RCC 7860 (cell line): ENCODE data around the gene KLHDC10.
"Not testable (repeated sequence)": the region's sequence is repeated elsewhere in the genome, so short reads cannot be mapped to it uniquely, and the experiment has no call there.

Experiments used
- DNase-seq: peaks from one replicate; pipeline ENCODE4 v3.0.0-alpha.2; 2015; ENCODE audit warnings: low spot score
- FAIRE-seq: peaks from 2 replicates; lab custom pipeline; 2012; peaks lifted over from hg19 to GRCh38; lab: Jason Lieb, UNC

Gene KLHDC10

DNA sequence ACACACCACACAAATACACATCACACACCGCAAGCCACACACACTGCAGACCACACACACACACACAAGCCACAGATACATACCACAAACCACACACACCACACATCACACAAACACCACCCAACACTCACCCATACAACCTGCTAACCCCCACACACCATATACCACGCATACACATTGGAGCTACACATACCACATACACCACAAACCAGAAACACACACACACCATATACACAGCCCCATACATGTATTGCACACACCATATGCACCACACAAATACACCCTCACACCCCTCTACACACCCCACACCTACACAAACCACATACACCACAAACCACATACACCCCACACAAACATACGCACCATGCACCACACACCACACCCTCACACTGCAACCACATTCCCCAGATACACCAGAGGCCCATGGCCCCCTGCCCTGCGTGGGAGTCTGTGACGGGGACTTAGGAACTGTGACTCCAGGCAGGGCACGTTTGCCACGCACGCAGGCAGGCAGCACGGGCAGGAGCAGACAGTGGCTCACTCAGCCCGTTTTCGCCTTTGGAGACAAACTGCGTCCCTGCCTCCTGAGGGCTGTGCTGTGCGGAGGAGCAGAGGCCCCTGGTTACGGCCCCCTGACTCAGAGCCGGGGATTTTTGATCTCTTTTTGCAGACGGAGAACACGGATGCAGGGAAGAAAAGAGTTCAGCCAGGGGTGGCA, 82.3 kb downstream of the KLHDC10 start:
- no peak for DNase-seq
- no peak for FAIRE-seq

DNA sequence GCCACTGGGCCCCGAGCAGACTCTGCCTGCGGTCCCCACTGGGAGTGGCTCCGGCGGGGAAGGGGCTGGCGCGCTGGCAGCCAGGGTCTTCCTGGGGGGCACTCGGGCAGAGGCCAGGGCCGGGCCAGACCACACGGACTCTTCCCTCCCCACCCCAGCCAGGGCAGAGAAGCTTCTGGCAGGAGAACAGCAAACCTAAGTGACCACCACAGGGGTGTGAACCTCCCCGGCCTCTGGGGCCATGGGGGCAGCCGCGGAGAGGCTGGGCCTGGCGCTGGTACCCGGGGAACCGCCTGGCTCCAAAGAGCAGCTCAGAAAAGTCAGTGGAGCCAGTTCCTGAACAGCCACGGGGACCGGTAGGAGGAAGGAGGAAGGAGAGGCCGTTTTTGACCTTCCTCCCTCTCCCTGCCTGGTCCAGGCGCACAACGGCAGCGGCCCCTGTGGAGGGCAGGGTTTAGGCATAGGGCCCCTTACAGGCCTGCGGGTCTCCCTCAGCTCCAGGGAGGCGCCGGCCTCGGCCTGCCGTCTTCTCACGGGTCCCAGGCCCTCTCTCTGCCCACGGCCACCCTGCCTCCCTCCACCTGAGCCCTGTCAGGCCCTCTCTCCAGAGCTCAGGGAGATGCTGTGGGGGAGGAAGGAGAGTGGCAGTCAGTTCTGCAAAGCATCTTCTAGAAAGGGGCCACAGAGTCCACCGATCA, 83.0 kb downstream of the KLHDC10 start:
- no peak for DNase-seq
- FAIRE-seq, result no peak

DNA sequence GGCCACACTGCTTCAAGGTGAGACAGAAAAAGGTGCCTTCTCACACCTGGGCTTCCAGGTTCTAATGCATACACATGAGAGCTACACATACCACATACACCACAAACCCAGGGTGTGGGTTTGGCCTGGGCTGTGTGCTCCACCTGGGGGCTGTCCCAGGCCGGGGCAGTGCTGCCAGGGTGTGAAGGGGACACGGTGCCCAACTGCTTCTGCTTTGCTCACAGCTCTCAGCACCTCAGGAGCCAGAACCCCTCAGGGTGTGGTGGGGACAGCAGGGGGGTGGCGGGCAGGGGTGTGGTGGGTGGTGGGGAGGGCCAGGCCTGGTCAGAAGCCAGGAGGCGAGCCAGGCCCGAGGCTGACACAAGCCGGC, 83.8 kb downstream of the KLHDC10 start:
- FAIRE-seq, result no peak

DNA sequence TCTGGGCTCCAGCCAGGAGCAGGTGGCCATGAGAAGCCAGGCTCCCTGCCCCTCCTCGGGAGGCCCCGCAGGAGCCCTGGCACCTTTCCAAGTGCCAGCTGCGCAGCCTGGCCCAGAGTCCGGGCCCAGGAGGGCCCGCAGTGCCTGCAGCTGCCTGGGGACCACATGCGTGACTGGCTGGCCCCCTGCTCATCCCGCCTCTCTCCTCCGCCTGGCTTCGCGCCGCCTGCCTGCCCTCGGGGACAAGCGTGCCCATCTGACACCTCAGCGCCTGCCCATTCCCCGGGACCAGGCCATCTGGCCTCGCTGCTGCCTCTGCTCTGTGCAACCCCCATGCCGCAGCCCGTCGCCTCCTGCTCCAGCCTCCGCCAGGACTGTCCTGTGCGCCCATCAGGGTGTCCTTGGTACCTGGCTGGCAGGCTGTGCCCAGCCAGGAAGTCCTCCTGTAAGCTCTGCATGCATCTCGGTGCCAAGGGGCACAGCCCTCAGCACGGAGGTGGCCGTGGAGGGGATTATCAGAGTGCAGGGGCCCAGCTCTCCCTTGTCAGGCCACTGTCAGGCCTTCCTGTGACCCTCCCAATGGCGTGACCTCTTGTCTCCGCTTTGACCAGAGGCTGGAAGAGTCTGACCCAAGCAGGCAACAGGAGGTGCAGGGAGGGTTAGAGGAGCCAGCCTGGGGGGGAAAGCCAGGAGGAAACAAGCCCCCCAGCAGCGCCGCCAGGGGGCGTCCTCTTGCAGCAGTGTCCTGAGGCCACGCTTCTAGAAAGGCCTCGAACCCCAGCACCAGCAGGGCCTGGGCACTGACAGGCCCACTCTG, 84.4 kb downstream of the KLHDC10 start:
- DNase-seq, result no peak

More for the DNA sequence above, 83.8 kb downstream of the KLHDC10 start:
- DNase-seq, result no peak

DNA sequence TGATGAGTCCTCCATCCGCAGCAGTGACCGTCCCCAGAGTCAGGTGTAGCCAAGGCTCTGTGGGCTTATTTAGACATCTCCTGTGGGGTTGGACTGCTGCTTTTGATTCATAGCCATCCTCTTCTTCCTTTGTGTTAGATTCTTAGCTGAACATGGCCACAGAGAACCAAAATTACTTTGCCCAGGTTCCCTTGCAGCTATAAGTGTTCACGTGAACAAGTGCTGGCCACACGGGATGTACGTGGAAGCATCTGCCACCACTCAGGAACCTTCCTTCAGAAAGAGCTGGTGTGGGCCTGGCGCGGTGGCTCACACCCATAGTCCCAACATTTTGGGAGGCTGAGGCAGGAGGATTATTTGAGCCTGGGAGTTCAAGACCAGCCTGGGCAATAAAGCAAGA, 85.8 kb downstream of the KLHDC10 start:
- FAIRE-seq, result no peak
- DNase-seq, result no peak

More for the DNA sequence above, 84.4 kb downstream of the KLHDC10 start:
- FAIRE-seq, result no peak

DNA sequence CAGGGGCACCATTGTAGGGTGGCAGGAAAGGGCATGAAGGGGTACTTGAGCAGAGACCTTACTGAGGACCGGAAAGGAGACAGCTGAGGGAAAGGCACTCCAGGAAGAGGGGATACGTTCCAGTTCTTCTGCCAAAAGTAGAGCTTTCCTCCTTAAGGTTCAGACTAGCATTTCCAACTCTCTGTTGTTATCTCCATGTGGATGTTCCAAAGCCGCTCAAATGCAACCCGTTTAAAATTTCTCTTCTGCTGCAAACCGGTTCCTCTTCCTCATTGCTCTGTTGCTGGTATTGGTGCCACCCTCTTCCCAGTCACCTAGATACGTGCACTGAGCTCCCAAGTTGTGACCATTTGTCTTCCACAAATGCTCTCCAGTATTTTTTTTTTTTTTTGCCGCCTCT, 87.4 kb downstream of the KLHDC10 start:
- FAIRE-seq (no peak), DNase-seq (no peak)

DNA sequence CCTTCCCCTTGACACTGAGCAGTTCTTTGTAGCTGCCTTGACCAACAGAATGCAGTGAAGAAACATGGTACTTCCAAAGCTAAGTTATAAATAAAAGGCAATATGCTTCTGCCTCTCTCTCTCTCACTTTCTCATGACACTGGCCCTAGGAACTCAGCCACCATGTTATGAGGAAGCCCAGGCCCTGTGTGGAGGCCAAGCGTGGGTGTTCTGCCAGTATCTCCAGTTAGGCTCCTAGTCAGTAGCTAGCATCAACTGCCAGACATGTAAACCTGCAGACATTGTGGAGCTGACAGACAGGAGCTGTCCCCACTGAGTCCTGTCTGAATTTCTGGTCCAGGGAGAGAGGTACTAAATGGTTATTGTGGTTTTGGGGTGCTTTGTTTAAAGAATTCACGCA, 89.7 kb downstream of the KLHDC10 start:
- FAIRE-seq, result no peak
- no peak for DNase-seq

DNA sequence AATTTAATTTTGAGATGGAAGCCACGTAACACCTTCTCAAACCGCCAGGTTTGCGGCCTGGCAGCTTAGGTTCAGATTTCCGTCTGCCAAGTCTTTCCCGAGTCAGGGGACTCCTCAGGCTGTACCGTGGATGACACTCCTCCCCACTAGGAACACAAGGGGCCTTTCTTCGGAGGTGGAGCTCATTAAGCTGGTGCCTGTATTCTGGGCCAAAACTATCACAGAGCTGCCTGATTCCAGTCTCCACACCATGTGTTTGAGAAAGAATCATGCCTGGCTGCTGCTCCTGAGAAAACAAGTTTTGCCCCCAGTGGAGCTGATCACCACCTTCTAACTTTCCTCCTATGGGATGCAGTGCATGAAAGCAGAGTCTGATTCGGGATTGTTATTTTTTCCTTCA, 90.1 kb downstream of the KLHDC10 start:
- FAIRE-seq (no peak), DNase-seq (no peak)

DNA sequence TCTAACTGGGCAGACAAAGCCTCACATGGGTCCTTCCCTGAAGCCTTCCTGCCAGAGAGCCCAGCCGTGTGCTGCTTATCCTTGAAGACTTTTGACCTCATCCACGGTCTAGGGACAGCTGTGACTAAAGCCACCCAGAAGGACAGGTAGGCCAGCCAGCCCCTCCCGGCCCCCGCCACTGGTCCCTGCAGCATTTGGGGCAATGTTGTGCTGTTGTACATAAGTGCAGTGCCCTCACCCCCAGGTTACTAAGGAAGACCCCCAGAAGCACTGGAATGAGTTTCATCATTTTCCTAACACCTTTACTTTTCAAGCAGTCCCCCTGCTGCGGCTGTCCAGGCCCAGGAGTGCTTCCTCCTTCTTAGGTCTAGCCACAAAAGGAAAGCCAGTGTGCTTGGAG, 91.9 kb downstream of the KLHDC10 start:
- FAIRE-seq, result no peak
- DNase-seq, result no peak

DNA sequence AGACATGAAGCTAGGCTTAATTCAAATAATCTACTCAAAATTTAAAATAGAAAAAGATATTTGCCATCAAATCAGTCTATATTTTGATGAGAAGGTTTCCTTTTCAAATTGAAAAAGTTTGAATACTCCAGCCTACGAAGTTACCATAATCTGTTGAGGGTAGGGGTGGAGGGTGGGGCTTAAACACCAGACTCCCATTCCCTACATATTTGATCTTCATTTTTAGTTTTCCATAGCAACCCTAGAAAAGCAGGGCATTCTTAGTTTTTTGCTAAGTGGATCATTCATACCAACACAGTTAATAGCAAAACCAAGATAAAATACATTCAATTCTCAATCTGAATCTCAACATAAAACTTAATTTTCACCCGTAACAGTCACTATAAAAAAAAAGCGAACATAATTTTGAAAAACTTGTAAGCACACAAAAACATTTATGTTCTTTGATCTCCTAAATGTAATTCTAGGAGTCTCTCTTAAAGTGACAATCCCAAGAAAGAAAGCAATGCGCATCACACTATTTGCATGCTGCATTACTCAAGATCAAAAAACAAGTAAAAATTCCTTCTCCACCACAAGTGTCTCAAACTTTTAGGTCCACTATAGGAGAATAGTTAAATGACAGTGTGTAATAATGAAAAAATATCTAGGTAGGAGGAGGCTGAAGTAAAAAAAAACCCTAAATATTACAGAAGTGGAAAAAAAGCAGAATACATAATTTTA, 104.1 kb downstream of the KLHDC10 start:
- DNase-seq (no peak), FAIRE-seq (no peak)

DNA sequence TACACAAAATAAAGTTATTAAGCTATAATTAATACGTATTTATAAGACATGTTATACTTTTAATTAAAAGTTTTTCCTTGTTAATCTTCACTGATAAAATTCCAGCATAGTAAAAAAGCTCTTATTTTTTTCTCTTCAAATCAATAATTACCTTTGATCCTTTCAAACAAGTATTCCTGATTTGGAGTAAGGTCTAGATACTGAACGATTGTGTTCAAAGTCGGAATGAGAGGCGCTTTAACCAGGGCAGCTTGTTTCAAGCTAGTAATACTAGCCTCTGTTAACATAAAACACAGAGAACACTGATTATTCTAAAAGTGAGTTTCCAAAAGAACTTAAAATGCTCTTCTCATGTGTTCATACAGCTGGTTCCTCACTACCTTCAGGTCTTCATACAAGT, 107.9 kb downstream of the KLHDC10 start:
- no peak for FAIRE-seq
- no peak for DNase-seq

DNA sequence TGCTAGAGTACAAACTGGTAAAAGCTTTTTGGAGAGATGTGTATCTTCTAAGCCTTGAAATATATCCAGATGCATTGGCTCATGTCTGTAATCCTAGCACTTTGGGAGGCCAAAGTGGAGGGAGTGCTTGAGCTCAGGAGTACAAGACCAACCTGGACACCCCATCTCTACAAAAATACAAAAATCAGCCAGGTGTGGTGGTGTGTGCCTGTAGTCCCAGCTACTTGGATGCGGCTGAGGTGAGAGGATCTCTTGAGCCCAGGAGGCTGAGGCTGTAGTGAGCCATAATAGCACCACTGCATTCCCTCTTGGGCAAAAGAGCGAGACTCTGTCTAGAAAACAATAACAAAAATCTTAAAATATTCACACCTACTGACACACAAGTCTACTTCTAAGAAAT, 109.3 kb downstream of the KLHDC10 start:
- no peak for DNase-seq
- FAIRE-seq, result no peak

DNA sequence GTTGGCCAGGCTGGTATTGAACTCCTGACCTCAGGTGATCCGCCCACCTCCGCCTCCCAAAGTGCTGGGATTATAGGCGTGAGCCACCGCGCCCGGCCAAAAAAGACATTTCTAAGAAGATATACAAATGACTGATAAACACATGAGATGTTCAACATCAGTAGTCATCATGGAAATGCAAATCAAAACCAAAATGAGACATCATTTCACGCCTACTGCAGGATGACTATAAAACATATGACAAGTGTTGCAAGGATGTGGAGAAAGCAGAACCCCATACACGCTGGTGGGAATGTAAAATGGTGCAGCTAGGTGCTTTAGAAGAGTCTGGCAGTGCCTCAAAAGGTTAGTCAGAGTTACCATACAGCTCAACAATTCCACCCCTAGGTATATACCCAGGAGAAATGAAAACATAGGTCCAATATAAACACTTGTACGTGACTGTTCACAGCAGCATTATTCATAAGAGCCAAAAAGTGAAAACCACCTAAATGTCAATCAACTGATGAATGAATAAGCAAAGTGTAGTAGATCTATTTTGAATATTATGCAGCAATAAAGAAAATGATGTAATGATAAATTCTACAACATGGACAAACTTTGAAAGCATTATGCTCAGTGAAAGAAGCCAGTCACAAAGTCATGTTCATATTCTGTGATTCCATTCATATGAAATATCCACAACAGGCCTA, 110.4 kb downstream of the KLHDC10 start:
- DNase-seq, result no peak
- no peak for FAIRE-seq

DNA sequence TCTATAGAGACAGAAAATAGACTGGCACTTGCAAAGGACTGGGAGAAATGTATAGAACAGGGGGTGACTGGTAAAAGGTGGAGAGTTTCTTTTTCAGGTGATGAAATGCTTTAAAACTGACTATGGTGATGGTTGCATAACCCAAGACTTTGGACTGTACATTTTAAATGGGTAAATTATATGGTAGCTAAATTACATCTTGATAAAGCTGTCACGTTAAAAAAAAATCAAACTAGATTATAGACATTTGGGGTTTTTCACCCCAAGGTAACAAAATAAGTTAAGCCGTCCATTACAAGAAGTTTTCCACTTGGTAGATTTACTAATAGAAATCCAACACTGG, 110.9 kb downstream of the KLHDC10 start:
- no peak for FAIRE-seq
- DNase-seq, result no peak

DNA sequence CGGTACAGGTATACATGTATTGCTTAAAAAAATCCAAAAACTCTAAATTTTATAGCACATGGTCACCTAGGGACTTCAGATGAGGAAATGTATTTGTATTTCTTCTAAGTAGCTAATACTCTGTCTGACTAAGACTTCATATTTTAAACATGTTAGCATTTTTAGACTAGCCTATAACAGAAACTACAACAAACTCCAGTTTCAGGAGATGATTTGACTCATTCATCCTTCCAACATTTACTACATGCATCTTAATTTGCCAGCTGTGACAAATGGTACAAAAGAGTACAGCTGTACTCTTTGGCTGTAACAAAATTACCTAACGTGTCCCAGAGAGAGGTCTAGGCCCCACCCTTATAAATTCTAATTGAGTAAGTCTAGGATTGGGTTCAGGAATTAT, 112.7 kb downstream of the KLHDC10 start:
- no peak for FAIRE-seq
- DNase-seq, result no peak

DNA sequence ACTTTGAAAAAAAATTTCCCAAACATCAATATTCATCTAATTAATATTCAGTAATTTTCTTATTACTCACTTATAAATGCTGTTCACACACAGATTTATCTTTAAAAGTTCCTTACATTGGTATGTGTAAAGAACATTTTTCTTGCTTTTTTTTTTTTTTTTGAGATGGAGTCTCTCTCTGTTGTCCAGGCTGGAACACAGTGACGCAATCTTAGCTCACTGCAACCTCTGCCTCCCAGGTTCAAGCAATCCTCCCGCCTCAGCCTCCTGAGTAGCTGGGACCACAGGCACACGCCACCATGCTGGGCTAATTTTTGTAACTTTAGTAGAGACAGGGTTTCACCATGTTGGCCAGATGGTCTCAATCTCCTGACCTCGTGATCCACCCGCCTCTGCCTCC, 114.0 kb downstream of the KLHDC10 start:
- FAIRE-seq, DNase-seq: not testable (repeated sequence)
